ENCODE data around the gene GPR39. TPM values are rescaled to one million over a fixed set of nuclear protein-coding genes. Genes with fewer than 3 reads are reported as not detected.

GPR39 gene
- total RNA-seq, 2 donors from 2014 or later = 7.3 to 9.6 TPM

GRCh38 chr2:132665401-132666140 is 249.0 kb downstream of the GPR39 start:
- H3K36me3 ChIP-seq (replicated peaks in 1 of 2; ENCODE audit: insufficient read depth in 1 of 2, low read depth in 2 of 2) = no peaks in the 10 kb centered on the region
- H3K4me3 ChIP-seq = no peak overlapping the region
- DNase-seq (no peak), ATAC-seq (no peak)
- H3K27me3 ChIP-seq = no peaks in the 10 kb centered on the region
- H3K27ac ChIP-seq = no peak overlapping the region
- WGBS, 2 donors = 85 to 95% methylated on average over 4 of the region's 4 CpGs
- TF ChIP-seq POLR2A (IDR thresholded peaks at IDR 0.05) (no peak), CTCF (IDR thresholded peaks at IDR 0.05) (no peak)
- no peaks in the 10 kb centered on the region for H3K9me3 ChIP-seq
- intact Hi-C loops (cut with DNase I) = no loop called here
- peaks cover 25% of the 10 kb centered on the region for H3K4me1 ChIP-seq

- Histone ChIP-seq H3K27me3 (no peaks in the 10 kb centered on the region), H3K9me3 (no peaks in the 10 kb centered on the region), H3K36me3 (replicated peaks in 1 of 2; ENCODE audit: insufficient read depth in 1 of 2, low read depth in 2 of 2) (no peaks in the 10 kb centered on the region), H3K4me3 (no peak overlapping the region), H3K27ac (no peak overlapping the region), H3K4me1 (peaks cover 32% of the 10 kb centered on the region)
- 64 to 86% methylated on average over 1 of the region's 1 CpG for WGBS, 2 donors
- intact Hi-C loops (cut with DNase I) = no loop called here
- DNase-seq (no peak), ATAC-seq (no peak)
- TF ChIP-seq POLR2A (IDR thresholded peaks at IDR 0.05) (no peak), CTCF (IDR thresholded peaks at IDR 0.05) (no peak)
These were observed 251.1 kb downstream of the GPR39 start for GRCh38 chr2:132667706-132668105.

- H3K4me3 ChIP-seq = no peak overlapping the region
- intact Hi-C loops (cut with DNase I) = no loop called here
- 5 to 13% methylated on average over 17 to 25 of the region's 25 CpGs for WGBS, 2 donors
- no peak for TF ChIP-seq POLR2A (IDR thresholded peaks at IDR 0.05)
- peak in 2 of 7 experiments; percentile 7 to 8 for TF ChIP-seq CTCF (IDR thresholded peaks at IDR 0.05)
- H3K9me3 ChIP-seq = no peaks in the 10 kb centered on the region
- H3K36me3 ChIP-seq (replicated peaks in 1 of 2; ENCODE audit: insufficient read depth in 1 of 2, low read depth in 2 of 2) = no peaks in the 10 kb centered on the region
- H3K4me1 ChIP-seq = peaks cover 32% of the 10 kb centered on the region
- H3K27me3 ChIP-seq = no peaks in the 10 kb centered on the region
- ATAC-seq (no peak), DNase-seq (peak in 1 of 4 donors; percentile 17)
- no peak overlapping the region for H3K27ac ChIP-seq
These were observed 251.7 kb downstream of the GPR39 start for GRCh38 chr2:132668189-132668823.

GRCh38 chr2:132668987-132669907 is 252.6 kb downstream of the GPR39 start:
- no peaks in the 10 kb centered on the region for H3K36me3 ChIP-seq (replicated peaks in 1 of 2; ENCODE audit: insufficient read depth in 1 of 2, low read depth in 2 of 2)
- H3K9me3 ChIP-seq = no peaks in the 10 kb centered on the region
- DNase-seq (peak in 3 of 4 donors; percentile 11 to 22 (median 20)), ATAC-seq (peak; percentile 25)
- H3K27ac ChIP-seq = peak overlapping the region in 1 of 4 donors; percentile 68
- intact Hi-C loops (cut with DNase I) = no loop called here
- H3K4me1 ChIP-seq = peaks cover 32% of the 10 kb centered on the region
- peak overlapping the region in 1 of 2 donors; percentile 32 for H3K4me3 ChIP-seq
- no peaks in the 10 kb centered on the region for H3K27me3 ChIP-seq
- TF ChIP-seq POLR2A (IDR thresholded peaks at IDR 0.05) (no peak), CTCF (IDR thresholded peaks at IDR 0.05) (peak in 3 of 7 experiments; percentile 10 to 17 (median 17))
- WGBS, 2 donors = 2 to 3% methylated on average over 14 to 76 of the region's 80 CpGs

All from body of pancreas (tissue), 4 donors.